ENCODE results near the gene CYB5R3.
A peak's percentile ranks its signal among the peaks of the same experiment; 100 is the strongest.
"Not testable (repeated sequence)": the region's sequence is repeated elsewhere in the genome, so short reads cannot be mapped to it uniquely, and the experiment has no call there.

The CYB5R3 gene

GRCh38 chr22:42596336-42596735 is 52.9 kb downstream of the CYB5R3 start:
- no peak for FAIRE-seq

DNA sequence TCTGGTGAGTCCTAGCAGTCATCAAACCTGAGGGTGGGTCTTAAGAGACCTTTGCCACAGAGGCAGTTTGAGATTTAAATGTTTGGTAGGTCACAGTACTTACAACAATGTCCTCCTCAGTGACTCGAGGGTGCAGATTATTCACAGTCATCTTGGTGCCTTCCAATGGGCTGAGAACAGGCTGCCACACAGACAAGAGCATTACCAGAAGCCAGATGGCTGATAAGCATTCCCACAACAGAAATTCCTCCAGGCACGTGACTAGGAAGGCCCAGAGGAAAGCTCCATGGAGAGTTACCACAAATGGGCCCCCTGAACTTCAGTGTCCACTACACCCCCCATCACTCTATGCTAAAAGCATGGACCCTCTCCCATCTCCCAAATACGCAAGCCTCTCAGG is 53.8 kb downstream of the CYB5R3 start:
- no peak for FAIRE-seq

DNA sequence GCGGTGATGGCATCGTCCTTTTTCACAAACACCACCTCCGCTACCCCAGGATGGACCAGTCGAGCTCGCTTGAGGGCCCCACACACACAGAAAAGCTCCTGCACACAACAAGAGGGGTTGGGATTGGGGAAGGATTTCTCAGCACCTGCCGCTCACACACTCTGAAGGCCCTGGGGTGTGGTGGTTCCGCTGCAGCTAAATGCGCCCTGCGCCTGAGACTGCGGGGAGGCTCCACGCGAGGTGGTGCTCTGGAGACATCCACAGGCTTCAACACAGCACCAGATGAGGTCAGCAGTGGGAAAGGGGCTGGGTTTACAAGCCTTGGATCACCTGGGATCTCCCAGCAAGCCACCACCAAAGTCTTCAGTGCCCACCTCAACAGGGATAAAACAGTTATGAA is 57.2 kb downstream of the CYB5R3 start:
- no peak for FAIRE-seq

GRCh38 chr22:42587588-42588175 is 61.5 kb downstream of the CYB5R3 start:
- FAIRE-seq: no peak

- FAIRE-seq: no peak
Measured at GRCh38 chr22:42586381-42586780, 62.8 kb downstream of the CYB5R3 start.

DNA sequence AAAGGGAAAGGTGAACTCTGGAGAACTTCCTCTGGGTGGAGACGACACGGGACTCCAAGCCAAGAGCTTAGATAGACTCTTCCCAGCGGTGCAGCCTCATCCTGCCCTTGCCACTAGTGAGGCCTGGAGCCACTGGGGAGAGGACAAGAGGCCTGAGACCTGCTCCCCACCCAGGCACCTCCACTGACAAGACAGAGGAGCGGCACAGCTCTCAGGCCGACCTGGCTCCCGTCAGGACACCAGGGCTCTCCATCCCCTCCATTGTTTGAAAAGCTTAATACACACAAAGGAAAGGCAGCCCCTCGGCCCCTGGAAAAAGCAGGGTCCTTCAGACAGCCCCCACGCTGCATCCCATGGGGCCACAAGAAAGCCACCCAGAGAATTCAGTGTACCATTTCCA is 64.1 kb downstream of the CYB5R3 start:
- no peak for FAIRE-seq

GRCh38 chr22:42584364-42584940 is 64.7 kb downstream of the CYB5R3 start:
- no peak for FAIRE-seq

- no peak for FAIRE-seq
Measured at GRCh38 chr22:42582987-42583386, 66.2 kb downstream of the CYB5R3 start.

- FAIRE-seq: no peak
Measured at GRCh38 chr22:42581762-42582716, 67.2 kb downstream of the CYB5R3 start.

DNA sequence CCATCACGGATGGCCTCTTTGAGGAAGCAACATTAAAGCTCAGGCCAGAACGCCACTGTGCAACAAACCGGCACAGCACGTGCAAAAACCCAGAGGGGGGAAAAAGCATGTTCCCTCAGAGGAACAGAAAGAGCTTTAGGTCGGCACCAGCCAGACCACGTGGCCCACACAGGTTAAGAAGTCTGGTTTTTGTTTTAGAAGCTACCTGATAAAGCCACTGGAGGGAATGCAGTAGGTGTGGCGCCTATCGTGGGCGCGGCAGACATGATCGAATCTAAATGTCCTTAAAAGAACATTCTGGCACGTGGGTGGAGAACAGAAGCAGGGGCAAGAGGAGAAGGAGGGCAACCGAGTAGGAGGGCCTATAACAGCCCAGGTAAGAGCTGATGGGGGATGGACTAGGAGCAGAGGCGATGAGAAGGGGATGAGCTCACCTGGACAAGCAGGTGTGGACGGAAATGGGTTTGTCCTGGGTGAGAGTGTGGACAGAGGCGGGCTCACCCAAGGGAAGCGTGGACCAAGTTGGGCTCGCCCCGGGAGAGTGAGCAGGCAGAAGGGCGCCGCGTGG is 67.9 kb downstream of the CYB5R3 start:
- FAIRE-seq: not testable (repeated sequence)

DNA sequence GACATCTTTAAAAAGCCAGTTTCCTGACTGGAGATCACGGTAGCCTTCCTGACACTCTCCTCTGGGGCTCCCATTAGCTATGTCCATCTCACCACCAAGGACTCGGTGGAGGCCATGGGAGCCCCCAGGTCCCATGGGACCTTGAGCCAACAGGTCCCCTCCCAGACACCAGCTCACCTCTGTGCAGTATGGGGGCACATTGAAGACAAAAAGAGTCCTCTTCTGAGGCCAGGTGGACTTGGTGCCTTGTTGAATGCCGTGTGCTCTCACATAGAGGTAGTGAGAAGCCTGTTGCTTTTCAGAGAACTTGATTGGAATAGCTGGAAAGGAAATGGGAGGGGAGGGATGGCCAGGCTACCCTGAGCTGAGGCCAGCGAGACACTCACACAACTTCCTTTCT is 69.2 kb downstream of the CYB5R3 start:
- FAIRE-seq: not testable (repeated sequence)

- no peak for FAIRE-seq
Measured at GRCh38 chr22:42577623-42578240, 71.5 kb downstream of the CYB5R3 start.

DNA sequence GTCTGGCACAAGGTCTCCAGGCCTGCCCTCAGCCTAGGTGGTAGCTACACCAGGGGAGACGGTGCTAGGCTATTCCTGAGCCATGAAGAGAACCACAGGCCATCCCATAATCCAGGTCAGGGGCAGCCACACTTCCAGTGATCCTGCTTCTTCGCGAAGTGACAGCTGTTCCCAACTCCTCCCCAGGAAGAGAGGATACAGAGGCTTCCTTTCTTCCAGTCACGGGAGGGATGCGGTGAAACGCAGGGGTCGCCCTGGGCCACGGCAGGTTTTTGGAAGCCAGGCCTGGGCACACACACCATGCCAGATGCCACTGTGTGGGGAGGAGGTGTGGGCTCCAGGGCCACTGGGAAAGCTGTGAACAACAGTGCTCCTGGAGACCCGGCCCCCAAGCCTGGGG is 72.1 kb downstream of the CYB5R3 start:
- FAIRE-seq: not testable (repeated sequence)

DNA sequence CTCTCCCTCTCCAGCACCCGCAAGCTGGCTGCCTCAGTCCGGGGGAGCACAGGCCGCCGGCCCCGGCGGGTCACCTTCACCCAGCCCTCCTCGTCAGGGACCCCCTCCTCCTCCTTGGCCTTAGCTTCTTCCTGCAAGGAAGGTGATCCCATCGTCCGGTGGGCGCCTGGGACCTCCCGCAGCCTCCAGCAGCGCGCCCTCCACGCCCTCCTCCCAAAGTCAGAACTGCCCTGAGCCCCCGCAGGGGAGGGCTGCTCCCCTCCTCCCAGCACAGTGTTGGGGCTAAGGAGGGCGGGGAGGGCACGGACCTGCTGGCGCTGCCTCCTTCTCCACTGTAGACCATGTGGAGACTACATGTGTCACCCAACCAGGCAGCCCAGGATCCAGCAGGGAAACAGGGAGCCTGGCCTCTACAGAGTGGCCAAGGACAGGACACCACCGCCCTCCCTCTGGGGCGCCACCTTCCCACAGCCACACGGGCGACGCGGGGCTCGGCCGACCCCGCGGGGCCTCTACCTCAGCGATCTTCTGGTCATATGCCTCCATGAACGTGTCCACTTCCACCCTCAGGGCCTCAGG is 73.1 kb downstream of the CYB5R3 start:
- FAIRE-seq: not testable (repeated sequence)

DNA sequence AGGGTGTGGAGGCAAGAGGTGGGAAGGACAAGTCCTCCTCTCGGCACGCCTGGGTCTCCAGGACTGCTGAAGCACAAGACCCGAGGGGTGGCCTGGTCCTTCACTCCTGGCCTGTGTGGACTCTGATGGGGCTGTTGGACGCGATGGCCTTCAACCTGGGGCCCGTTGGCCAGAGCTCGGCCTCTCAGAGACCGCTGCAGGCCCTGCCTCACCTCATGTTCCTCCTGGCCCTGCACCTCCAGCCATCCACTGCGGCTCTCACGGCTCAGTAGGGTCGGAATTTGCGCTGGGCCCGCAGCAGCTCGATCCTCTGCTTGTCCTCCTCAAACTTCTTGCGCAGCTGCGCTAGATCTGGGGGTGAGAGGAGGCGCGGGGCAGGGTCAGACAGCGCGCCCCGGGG is 74.7 kb downstream of the CYB5R3 start:
- not testable (repeated sequence) for FAIRE-seq

- peak; percentile 97 for FAIRE-seq
Measured at GRCh38 chr22:42574046-42574445, 75.1 kb downstream of the CYB5R3 start.

DNA sequence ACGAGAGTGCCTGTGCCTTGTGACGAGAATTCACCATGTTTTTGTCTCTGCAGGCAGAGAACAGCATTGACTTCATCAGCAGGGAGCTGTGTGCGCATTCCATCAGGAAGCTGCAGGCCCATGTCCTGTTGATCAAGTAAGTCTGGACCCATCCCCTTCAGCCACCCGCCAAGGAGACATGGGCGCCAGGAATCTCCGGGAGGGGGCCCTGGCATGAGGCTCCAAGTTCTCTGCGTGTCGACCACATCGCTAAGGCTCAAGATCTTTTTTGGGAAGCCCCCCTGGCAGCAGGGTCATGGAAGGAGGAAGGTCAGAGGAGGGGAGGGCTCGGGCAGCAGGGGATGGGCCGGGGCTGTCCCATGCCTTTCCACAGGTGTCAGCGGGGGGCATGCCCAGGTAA is 78.1 kb downstream of the CYB5R3 start:
- not testable (repeated sequence) for FAIRE-seq

- not testable (repeated sequence) for FAIRE-seq
Measured at GRCh38 chr22:42570580-42570979, 78.6 kb downstream of the CYB5R3 start.

DNA sequence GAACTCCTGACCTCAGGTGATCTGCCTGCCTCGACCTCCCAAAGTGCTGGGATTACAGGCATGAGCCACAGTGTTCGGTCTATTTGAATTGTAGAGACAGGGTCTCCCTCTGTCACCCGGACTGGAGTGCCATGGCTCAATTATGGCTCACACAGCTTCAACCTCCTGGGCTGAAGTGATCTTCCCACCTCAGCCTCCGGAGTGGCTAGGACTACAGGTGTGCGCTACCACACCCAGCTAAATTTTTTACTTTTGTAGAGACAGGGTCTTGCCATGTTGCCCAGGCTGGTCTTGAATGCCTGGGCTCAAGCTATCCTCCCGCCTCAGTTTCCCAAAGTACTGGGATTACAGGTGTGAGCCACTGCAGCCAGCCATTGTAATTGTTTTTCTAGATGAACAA is 81.2 kb downstream of the CYB5R3 start:
- not testable (repeated sequence) for FAIRE-seq
